VCaP (cell line): ENCODE data around the gene MYO1D.

ENCODE experiments used
- H3K27ac ChIP-seq: fragments of 450-650 bp; 2 replicates; pipeline ENCODE4 v1.5.1; 2017
- TF ChIP-seq, protein P1 (sequence below): fragments of 450-650 bp; conservative IDR thresholded peaks from 2 replicates; pipeline ENCODE4 v1.5.1; 2017; ENCODE audit warnings: mild to moderate bottlenecking, moderate library complexity

Gene MYO1D

DNA sequence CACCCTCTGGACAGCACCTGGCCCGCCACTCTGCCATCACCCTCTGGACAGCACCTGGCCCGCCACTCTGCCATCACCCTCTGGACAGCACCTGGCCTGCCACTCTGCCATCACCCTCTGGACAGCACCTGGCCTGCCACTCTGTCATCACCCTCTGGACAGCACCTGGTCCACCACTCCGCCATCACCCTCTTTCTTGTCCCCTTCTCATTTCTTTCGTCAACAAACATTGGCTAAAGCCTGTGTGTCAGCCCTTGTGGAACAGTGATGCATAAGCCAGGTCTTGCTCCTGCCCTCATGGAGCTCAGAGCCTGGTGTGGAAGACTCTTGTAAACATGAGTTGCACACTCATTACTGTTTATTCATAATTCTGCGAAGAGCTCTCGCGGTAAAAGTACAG is 358.9 kb downstream of the MYO1D start:
- no peak overlapping the region for H3K27ac ChIP-seq
- TF ChIP-seq, protein P1, sequence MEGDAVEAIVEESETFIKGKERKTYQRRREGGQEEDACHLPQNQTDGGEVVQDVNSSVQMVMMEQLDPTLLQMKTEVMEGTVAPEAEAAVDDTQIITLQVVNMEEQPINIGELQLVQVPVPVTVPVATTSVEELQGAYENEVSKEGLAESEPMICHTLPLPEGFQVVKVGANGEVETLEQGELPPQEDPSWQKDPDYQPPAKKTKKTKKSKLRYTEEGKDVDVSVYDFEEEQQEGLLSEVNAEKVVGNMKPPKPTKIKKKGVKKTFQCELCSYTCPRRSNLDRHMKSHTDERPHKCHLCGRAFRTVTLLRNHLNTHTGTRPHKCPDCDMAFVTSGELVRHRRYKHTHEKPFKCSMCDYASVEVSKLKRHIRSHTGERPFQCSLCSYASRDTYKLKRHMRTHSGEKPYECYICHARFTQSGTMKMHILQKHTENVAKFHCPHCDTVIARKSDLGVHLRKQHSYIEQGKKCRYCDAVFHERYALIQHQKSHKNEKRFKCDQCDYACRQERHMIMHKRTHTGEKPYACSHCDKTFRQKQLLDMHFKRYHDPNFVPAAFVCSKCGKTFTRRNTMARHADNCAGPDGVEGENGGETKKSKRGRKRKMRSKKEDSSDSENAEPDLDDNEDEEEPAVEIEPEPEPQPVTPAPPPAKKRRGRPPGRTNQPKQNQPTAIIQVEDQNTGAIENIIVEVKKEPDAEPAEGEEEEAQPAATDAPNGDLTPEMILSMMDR: no peak

DNA sequence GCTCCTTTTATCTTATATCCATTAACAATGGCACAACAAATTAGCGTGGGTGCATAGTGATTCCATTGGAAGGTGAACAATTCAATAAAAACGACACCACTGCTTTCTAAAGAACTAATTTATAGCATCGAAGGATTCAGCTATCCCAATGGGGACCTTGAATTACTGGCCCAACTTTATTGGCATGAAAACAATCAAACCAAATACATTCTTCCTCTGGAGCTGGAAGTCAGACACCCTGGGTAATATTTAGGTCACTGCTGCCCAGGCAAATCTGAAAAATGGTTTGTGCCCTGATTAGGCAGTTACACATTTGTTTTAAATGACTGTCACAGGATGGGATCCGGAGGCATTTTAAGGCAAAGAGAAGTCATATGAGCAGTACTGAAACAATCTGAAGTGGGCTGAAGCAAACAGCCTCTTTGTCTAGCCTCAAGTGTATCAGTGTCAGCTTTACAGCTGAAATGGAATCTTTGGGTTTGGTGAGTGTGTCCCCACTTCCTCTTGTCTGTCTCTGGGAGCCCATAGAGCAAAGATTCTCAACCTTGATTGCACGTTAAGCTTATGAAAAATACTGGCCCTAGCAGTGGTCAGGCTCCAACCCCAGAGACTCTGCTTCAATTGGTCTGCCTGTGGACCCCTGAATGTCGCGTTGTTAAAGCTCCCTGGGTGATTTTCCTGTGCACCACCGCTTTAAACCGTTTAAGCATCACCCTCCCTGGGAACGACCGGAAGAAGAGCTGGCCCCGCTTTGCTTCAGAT is 359.8 kb downstream of the MYO1D start:
- TF ChIP-seq, protein P1: no peak
- no peak overlapping the region for H3K27ac ChIP-seq

DNA sequence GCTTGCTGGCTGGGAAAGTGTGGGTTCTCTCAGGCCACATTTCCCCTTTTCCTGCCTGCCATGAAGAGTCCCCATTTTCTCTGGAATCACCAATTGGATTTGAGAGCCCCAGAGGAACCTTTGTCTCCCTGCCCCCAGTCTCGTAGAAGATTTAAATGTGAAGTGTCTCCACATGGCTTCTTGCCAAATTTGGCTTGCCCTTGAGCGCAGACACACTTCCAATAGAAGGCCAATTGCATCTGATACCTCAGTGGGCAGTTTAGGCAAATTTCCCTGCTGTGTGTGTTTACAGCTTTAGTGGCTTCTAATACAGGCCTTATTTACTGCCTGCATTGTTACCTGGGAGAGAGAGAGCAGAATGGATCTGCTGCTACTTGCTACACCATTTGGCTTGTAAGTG is 360.5 kb downstream of the MYO1D start:
- no peak overlapping the region for H3K27ac ChIP-seq
- TF ChIP-seq, protein P1: no peak

DNA sequence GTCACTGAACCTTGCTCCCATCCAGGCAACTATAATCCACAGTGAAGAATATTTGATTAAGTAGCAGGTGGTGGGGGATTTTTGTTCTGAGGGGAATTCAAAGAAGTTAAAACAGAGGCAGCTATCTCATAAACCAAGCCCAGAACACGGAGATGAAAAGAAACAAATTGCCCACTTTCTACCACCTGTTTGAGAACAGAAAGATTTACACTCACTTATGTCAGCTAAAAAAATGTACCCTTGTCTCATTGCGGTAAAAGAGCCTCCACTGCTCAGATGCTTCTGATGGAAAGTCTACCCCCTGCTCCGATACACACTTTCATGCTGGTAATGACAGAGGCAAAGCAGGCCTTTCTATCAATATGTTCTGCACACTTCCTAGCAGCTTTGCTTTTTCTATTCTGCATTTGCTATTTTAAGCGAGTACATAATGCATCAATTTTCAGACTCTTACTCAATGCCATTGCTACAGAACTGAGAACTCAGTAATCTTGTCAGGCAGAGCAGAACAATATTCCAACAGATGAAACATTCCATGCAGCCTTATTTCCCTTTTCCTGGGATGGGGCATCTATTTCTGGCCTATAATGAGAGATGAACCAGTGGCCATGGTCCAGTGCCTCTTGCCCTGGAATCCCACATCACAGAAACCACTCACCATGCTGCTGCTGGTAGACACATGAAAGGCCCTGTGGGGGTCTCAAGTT is 361.1 kb downstream of the MYO1D start:
- H3K27ac ChIP-seq: no peak overlapping the region
- TF ChIP-seq, protein P1: no peak

DNA sequence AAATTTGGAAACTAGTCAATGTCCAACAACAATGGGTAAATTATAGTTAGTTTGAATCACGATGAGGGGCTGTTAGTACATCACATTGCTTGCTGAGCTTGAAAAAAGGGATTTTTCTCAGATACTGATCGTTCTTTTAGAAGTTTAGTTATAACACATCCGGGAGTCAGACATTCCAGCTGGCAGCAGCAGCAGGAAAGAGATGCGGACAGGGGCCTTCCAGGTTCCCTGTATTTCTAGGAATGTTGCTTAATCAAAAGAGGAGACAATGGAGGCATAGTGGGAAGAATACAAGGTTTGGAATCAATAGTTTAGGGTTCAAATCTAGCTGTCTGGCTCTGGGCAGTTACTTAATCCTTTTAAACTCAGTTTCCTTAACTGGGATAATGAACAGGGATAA is 362.3 kb downstream of the MYO1D start:
- H3K27ac ChIP-seq: no peak overlapping the region
- TF ChIP-seq, protein P1: no peak

DNA sequence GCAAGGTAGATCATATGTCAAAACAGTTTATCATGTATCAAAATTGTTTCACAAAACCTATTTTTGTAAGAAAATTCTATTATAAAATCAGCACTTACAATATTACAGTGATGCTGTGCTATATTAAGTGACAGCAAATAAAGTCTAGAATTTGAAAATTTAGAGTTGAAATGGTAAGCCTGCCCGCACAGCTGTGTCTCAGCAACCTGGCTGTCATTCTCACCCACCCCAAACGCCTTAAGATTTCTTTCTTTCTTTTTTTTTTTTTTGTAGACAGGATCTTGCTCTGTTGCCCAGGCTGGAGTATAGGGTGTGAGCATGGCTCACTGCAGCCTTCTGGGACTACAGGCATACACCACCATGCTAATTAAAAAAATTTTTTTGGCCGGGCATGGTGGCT is 363.3 kb downstream of the MYO1D start:
- no peak overlapping the region for H3K27ac ChIP-seq
- TF ChIP-seq, protein P1: no peak

DNA sequence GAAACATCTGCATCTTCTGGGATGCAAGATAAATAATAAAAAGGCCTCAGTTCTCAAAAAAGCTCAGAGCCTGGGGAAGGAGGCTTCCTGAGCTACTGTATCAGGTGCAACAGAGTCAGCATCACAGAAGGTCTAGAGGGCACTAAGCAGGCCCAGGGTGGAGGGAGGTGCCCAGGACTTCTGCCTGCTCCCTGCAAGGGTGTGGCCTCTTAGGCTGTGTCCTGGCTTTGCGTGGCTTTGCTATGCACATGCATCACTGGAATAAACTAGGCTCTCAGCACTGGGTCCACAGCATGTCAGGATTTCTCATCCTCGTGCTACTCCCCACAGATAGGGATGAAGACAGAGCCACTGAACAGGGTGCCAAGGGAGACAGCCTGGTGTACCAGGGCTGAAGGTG is 364.6 kb downstream of the MYO1D start:
- TF ChIP-seq, protein P1: no peak
- H3K27ac ChIP-seq: no peak overlapping the region
